Breast epithelium (tissue), 3 donors: ENCODE data around the gene LMTK3.

Source experiments
- POLR2A ChIP-seq: fragments of 450-650 bp; IDR thresholded peaks from one replicate; pipeline ENCODE4 v1.6.1; 2016; ENCODE audit warnings: antibody characterized with exemption, mild to moderate bottlenecking, moderate library complexity
- TF ChIP-seq, protein P1 (sequence below), 3 donors: fragments of 450-650 bp; IDR thresholded peaks; one replicate each; pipeline ENCODE4 v1.5.1; 2016 to 2017; ENCODE audit warnings: antibody characterized with exemption in 3 of 3, mild to moderate bottlenecking in 3 of 3, moderate library complexity in 3 of 3

DNA sequence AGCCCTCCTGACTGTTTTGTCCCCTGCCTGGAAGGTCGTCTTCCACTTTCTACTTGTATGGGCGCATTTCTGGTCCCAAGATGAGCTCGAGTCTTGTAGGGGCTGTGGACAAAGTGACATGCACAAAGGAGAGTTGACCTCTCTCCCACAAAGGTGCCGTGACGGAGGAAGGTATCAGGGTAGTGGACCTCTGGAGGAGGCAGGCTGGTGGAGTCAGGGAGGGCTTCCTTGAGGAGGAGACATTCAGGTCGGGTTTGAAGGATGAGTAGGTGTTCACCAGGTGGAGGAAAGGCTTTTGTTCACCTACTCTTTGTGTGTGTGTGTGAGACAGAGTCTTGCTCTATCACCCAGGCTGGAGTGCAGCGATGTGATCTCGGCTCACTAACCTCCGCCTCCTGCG lies 40.8 kb downstream of the LMTK3 start:
- no peak for TF ChIP-seq POLR2A
- TF ChIP-seq, protein P1, sequence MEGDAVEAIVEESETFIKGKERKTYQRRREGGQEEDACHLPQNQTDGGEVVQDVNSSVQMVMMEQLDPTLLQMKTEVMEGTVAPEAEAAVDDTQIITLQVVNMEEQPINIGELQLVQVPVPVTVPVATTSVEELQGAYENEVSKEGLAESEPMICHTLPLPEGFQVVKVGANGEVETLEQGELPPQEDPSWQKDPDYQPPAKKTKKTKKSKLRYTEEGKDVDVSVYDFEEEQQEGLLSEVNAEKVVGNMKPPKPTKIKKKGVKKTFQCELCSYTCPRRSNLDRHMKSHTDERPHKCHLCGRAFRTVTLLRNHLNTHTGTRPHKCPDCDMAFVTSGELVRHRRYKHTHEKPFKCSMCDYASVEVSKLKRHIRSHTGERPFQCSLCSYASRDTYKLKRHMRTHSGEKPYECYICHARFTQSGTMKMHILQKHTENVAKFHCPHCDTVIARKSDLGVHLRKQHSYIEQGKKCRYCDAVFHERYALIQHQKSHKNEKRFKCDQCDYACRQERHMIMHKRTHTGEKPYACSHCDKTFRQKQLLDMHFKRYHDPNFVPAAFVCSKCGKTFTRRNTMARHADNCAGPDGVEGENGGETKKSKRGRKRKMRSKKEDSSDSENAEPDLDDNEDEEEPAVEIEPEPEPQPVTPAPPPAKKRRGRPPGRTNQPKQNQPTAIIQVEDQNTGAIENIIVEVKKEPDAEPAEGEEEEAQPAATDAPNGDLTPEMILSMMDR (IDR thresholded peaks at IDR 0.05) = no peak
